Measurements from ENCODE around the gene ADAMTS12. TPM values are rescaled to one million over a fixed set of nuclear protein-coding genes. Genes with fewer than 3 reads are reported as not detected.

Gene ADAMTS12
- total RNA-seq, 6 experiments from 2014 or later: 42.2 to 49.7 (median 47.2) TPM

- DNase-seq: no peak
- H3K27ac Mint-ChIP-seq: no peak overlapping the region
Observed at GRCh38 chr5:33588654-33589372, 303.0 kb downstream of the ADAMTS12 start.

GRCh38 chr5:33583332-33583731 lies 308.5 kb downstream of the ADAMTS12 start:
- Mint-ChIP-seq H3K36me3 (ENCODE audit: low read depth) (peaks cover 31% of the 10 kb centered on the region), H3K4me1 (ENCODE audit: low read depth) (peaks cover 7% of the 10 kb centered on the region; the same call in 1 of the 2 replicates), H3K27me3 (ENCODE audit: insufficient read depth) (no peaks in the 10 kb centered on the region), H3K4me3 (no peak overlapping the region), H3K27ac (no peak overlapping the region), H3K9me3 (no peaks in the 10 kb centered on the region)
- no peak for TF ChIP-seq CTCF (IDR thresholded peaks at IDR 0.05)
- DNase-seq: no peak

More at GRCh38 chr5:33588654-33589372, 303.0 kb downstream of the ADAMTS12 start:
- peak; percentile 75 for TF ChIP-seq CTCF (IDR thresholded peaks at IDR 0.05)
- Mint-ChIP-seq H3K36me3 (ENCODE audit: low read depth) (peaks cover 30% of the 10 kb centered on the region), H3K27me3 (ENCODE audit: insufficient read depth) (no peaks in the 10 kb centered on the region), H3K4me1 (ENCODE audit: low read depth) (peaks cover 5% of the 10 kb centered on the region; the same call in 1 of the 2 replicates), H3K4me3 (no peak overlapping the region), H3K9me3 (no peaks in the 10 kb centered on the region)

GRCh38 chr5:33582417-33582816 lies 309.4 kb downstream of the ADAMTS12 start:
- no peak for TF ChIP-seq CTCF (IDR thresholded peaks at IDR 0.05)
- Mint-ChIP-seq H3K4me3 (no peak overlapping the region), H3K27me3 (ENCODE audit: insufficient read depth) (no peaks in the 10 kb centered on the region), H3K9me3 (no peaks in the 10 kb centered on the region), H3K36me3 (ENCODE audit: low read depth) (peaks cover 23% of the 10 kb centered on the region), H3K27ac (no peak overlapping the region), H3K4me1 (ENCODE audit: low read depth) (peaks cover 7% of the 10 kb centered on the region; the same call in 1 of the 2 replicates)
- no peak for DNase-seq

- H3K27ac Mint-ChIP-seq: no peak overlapping the region
- no peak for TF ChIP-seq CTCF (IDR thresholded peaks at IDR 0.05)
- H3K4me3 Mint-ChIP-seq: no peak overlapping the region
- no peak for DNase-seq
- H3K4me1 Mint-ChIP-seq (ENCODE audit: low read depth): peaks cover 7% of the 10 kb centered on the region; the same call in 1 of the 2 replicates
- H3K9me3 Mint-ChIP-seq: no peaks in the 10 kb centered on the region
- peaks cover 22% of the 10 kb centered on the region for H3K36me3 Mint-ChIP-seq (ENCODE audit: low read depth)
- H3K27me3 Mint-ChIP-seq (ENCODE audit: insufficient read depth): no peaks in the 10 kb centered on the region
Observed at GRCh38 chr5:33579789-33580188, 312.0 kb downstream of the ADAMTS12 start.

GRCh38 chr5:33579152-33579551 lies 312.6 kb downstream of the ADAMTS12 start:
- TF ChIP-seq CTCF (IDR thresholded peaks at IDR 0.05): no peak
- Mint-ChIP-seq H3K27ac (no peak overlapping the region), H3K27me3 (ENCODE audit: insufficient read depth) (no peaks in the 10 kb centered on the region), H3K36me3 (ENCODE audit: low read depth) (peaks cover 28% of the 10 kb centered on the region), H3K4me1 (ENCODE audit: low read depth) (peaks cover 7% of the 10 kb centered on the region; the same call in 1 of the 2 replicates), H3K9me3 (no peaks in the 10 kb centered on the region), H3K4me3 (no peak overlapping the region)
- no peak for DNase-seq
